Gastrocnemius medialis (tissue), 4 donors: Measurements from ENCODE around the gene SERINC2.

Source experiments
- POLR2A ChIP-seq, 2 donors: fragments of 450-650 bp; IDR thresholded peaks; one replicate each; pipeline ENCODE4 v1.6.1; 2017; ENCODE audit warnings: antibody characterized with exemption in 2 of 2, mild to moderate bottlenecking in 2 of 2, moderate library complexity in 2 of 2
- TF ChIP-seq, protein P1 (sequence below), 5 experiments: fragments of 450-650 bp in 3 of 5; fragments of 200-600 bp in 2 of 5; sonication (generic) in 2 of 5; IDR thresholded peaks in 4 of 5; conservative IDR thresholded peaks in 1 of 5; 1 replicate in 4 of 5; 2 replicates in 1 of 5; pipeline ENCODE4 v1.5.1; 2016 to 2019; ENCODE audit warnings: antibody characterized with exemption in 5 of 5, mild to moderate bottlenecking in 3 of 5, moderate library complexity in 3 of 5

DNA sequence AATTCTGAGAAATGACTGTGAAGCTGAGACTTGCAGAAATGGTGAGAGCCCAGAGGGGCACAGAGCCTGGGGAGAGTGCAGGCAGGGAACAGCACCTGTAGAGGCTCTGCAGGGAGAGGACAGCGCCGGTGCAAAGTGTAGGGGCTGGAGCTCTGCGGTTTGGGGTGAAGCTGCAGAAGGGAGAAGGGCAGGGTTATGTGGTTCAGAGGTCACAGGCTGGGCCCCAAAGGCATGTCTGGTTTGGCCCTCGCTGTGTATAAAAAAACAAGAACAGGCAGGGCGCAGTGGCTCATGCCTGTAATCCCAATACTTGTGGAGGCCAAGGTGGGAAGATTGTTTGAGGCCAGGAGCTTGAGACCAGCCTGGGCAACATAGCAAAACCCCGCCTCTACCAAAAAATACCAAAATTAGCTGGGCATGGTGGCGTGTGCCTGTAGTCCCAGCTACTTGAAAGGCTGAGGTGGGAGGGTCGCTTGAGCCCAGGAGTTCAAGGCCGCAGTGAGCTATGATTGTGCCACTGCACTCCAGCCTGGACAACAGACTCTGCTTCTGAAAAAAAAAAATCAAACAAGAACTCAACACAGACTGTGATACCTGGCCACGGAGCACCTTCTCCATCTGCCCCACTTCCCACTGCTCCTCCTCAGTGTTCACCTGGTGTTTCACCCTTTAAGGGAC, 29.1 kb downstream of the SERINC2 start:
- TF ChIP-seq, protein P1, sequence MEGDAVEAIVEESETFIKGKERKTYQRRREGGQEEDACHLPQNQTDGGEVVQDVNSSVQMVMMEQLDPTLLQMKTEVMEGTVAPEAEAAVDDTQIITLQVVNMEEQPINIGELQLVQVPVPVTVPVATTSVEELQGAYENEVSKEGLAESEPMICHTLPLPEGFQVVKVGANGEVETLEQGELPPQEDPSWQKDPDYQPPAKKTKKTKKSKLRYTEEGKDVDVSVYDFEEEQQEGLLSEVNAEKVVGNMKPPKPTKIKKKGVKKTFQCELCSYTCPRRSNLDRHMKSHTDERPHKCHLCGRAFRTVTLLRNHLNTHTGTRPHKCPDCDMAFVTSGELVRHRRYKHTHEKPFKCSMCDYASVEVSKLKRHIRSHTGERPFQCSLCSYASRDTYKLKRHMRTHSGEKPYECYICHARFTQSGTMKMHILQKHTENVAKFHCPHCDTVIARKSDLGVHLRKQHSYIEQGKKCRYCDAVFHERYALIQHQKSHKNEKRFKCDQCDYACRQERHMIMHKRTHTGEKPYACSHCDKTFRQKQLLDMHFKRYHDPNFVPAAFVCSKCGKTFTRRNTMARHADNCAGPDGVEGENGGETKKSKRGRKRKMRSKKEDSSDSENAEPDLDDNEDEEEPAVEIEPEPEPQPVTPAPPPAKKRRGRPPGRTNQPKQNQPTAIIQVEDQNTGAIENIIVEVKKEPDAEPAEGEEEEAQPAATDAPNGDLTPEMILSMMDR (IDR thresholded peaks at IDR 0.05 in 4 of 5, conservative IDR thresholded peaks at IDR 0.05 in 1 of 5), result no peak
- no peak for TF ChIP-seq POLR2A (IDR thresholded peaks at IDR 0.05)
